Measurements from ENCODE around the gene RGS6. TPM values are rescaled to one million over a fixed set of nuclear protein-coding genes. Genes with fewer than 3 reads are reported as not detected.
A peak's percentile ranks its signal among the peaks of the same experiment; 100 is the strongest.
"Not testable (repeated sequence)": the region's sequence is repeated elsewhere in the genome, so short reads cannot be mapped to it uniquely, and the experiment has no call there.

The RGS6 gene
- total RNA-seq, 2 donors from 2014 or later, result 1.4 to 4.7 TPM

DNA sequence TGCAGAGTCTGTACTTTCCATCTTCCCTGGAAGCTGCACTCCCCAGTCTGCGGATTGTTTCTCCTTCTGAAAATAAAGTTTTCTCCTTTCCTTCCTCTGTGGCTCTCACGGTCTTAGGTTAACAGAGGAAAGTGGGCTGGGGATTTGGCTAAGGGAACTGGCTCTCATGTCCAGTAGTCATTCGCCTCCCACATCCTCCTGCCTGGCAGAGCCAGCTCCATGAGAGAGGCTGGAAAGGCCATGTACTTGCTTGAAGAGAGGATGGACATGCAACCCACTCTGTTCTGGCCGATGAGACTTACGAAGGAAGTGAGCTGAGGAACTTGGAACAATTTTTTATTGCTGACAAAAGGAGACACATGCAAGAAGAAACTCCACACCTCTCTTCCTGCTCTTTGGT is 18.9 kb upstream of the RGS6 start:
- H3K36me3 ChIP-seq, result no peaks in the 10 kb centered on the region
- no peak overlapping the region for H3K4me3 ChIP-seq
- H3K4me1 ChIP-seq (ENCODE audit: control insufficient read depth in 1 of 2, low read depth in 2 of 2), result no peaks in the 10 kb centered on the region
- no peak for DNase-seq (ENCODE audit: low spot score)
- H3K9me3 ChIP-seq, result no peaks in the 10 kb centered on the region
- H3K27me3 ChIP-seq (replicated peaks; ENCODE audit: insufficient read depth), result no peaks in the 10 kb centered on the region
- no peak for ATAC-seq (ENCODE audit: insufficient number of reproducible peaks, low FRiP score, low read depth)
- H3K27ac ChIP-seq, result no peak overlapping the region
- TF ChIP-seq, protein P1, sequence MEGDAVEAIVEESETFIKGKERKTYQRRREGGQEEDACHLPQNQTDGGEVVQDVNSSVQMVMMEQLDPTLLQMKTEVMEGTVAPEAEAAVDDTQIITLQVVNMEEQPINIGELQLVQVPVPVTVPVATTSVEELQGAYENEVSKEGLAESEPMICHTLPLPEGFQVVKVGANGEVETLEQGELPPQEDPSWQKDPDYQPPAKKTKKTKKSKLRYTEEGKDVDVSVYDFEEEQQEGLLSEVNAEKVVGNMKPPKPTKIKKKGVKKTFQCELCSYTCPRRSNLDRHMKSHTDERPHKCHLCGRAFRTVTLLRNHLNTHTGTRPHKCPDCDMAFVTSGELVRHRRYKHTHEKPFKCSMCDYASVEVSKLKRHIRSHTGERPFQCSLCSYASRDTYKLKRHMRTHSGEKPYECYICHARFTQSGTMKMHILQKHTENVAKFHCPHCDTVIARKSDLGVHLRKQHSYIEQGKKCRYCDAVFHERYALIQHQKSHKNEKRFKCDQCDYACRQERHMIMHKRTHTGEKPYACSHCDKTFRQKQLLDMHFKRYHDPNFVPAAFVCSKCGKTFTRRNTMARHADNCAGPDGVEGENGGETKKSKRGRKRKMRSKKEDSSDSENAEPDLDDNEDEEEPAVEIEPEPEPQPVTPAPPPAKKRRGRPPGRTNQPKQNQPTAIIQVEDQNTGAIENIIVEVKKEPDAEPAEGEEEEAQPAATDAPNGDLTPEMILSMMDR (IDR thresholded peaks at IDR 0.05), result no peak

DNA sequence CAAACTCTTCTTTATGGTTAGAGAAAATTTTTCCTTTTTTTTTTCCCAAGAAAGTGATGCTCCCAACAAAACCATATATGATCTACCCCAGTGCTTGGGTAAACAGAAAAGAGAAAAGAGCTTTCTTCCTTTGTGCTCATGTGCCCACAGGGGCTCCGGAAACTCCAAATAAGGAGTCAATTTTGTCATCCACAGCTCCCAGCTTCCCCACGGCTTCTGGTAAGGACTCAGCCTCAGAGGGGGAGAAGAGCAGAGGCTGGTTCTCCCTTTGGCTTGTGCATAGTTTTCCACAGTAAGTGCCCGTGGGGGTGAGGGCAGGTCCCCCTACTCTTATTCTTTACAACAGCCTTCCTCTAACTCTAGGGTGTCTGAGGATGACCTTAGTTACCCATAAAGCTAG is 13.3 kb upstream of the RGS6 start:
- DNase-seq (ENCODE audit: low spot score) (no peak), ATAC-seq (ENCODE audit: insufficient number of reproducible peaks, low FRiP score, low read depth) (no peak)
- TF ChIP-seq, protein P1 (IDR thresholded peaks at IDR 0.05), result no peak
- H3K36me3 ChIP-seq, result no peaks in the 10 kb centered on the region
- no peaks in the 10 kb centered on the region for H3K9me3 ChIP-seq
- H3K27ac ChIP-seq, result no peak overlapping the region
- H3K27me3 ChIP-seq (replicated peaks; ENCODE audit: insufficient read depth), result no peaks in the 10 kb centered on the region
- H3K4me3 ChIP-seq, result no peak overlapping the region
- no peaks in the 10 kb centered on the region for H3K4me1 ChIP-seq (ENCODE audit: control insufficient read depth in 1 of 2, low read depth in 2 of 2)

DNA sequence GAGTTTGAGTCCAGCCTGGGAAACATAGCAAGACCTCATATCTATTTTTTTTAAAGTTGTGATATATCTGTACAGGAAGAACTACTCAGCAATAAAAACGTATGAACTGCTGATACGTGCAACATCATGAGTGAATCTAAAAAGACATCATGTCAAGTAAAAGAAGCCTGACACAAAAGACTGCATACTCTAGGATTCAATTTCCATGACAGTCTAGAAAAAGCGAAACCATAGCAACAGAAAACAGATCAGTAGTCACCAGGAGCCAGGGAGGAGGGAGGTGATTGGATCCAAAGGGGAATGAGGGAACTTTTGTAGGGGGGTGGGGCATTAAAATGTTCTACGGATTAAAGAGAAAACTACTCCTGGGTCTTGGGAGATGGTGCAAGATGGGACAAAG is 8.7 kb upstream of the RGS6 start:
- no peak for ATAC-seq (ENCODE audit: insufficient number of reproducible peaks, low FRiP score, low read depth)
- no peaks in the 10 kb centered on the region for H3K9me3 ChIP-seq
- TF ChIP-seq, protein P1 (IDR thresholded peaks at IDR 0.05), result no peak
- no peak for DNase-seq (ENCODE audit: low spot score)
- H3K27ac ChIP-seq, result no peak overlapping the region
- no peaks in the 10 kb centered on the region for H3K4me1 ChIP-seq (ENCODE audit: control insufficient read depth in 1 of 2, low read depth in 2 of 2)
- H3K36me3 ChIP-seq, result no peaks in the 10 kb centered on the region
- no peaks in the 10 kb centered on the region for H3K27me3 ChIP-seq (replicated peaks; ENCODE audit: insufficient read depth)
- no peak overlapping the region for H3K4me3 ChIP-seq

DNA sequence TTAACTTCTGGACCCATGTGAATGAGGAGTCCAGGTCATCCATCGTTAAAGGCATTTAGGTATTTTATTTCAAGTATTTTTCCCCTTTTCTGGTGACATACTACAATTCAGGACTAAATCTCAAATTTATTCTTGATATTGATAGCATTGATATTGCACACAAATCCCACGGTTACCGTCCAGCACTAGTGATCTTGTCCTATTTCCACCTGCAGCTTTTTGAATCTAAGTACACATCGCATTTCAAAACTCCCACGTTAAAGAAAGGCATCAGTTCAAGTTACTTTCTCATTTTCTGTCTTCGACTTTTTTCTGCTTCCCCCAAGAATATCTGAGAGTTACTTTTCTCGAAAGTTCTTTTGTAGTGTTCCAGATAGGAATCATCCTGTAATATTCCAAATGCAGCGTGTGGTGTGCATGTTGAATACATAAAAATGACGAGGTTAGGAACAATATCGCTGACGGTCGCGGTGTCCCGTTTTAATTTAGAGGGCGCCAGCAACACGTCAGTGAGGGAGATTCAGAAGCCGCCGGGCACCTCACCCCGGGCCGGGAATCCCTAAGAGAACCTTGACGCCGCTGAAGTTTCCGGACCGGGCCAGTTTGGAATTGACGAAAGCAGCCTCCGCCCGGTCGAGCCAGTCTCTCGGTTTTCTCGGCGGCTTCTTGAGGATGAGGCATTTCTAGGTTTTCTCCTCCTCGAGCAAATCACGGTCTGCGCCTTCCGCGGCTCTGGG is 569 bp upstream of the RGS6 start:
- ATAC-seq (ENCODE audit: insufficient number of reproducible peaks, low FRiP score, low read depth) (no peak), DNase-seq (ENCODE audit: low spot score) (no peak)
- Histone ChIP-seq H3K4me3 (no peak overlapping the region), H3K4me1 (ENCODE audit: control insufficient read depth in 1 of 2, low read depth in 2 of 2) (peaks cover 0 to 9% of the 10 kb centered on the region in 2 donors), H3K36me3 (no peaks in the 10 kb centered on the region), H3K27ac (no peak overlapping the region), H3K9me3 (no peaks in the 10 kb centered on the region), H3K27me3 (replicated peaks; ENCODE audit: insufficient read depth) (no peaks in the 10 kb centered on the region)
- TF ChIP-seq, protein P1 (IDR thresholded peaks at IDR 0.05), result no peak

DNA sequence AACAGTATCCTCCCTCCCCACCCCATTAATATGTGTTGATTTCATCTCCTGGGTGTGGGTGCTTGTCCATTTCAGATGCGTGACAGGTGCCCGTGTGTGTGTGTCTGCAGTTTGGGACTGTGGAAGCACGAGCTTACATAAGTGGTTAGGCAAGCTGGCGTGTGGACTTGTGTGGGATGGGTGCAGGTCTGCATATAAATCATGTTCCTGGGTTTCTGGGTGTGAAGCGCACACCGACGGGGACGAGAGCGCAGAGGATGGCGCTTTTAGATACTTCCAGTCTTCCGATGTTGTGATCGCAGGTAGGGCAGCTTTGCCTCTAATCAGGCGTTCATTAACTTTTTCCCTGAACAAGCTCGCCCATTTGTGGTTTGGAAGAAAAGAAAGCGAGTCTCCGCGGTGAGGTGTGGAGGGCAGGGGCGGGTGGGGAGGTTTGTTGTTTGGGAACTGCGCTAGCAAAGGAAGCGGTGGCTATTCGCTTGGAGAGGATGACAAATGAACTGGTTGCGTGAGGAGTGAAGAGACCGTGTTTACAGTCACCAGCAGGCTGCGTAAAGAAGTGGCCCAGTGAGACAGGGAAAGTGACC is 865 bp downstream of the RGS6 start:
- no peak for ATAC-seq (ENCODE audit: insufficient number of reproducible peaks, low FRiP score, low read depth)
- no peaks in the 10 kb centered on the region for H3K27me3 ChIP-seq (replicated peaks; ENCODE audit: insufficient read depth)
- H3K9me3 ChIP-seq, result no peaks in the 10 kb centered on the region
- TF ChIP-seq, protein P1 (IDR thresholded peaks at IDR 0.05), result no peak
- H3K36me3 ChIP-seq, result no peaks in the 10 kb centered on the region
- no peak overlapping the region for H3K27ac ChIP-seq
- DNase-seq (ENCODE audit: low spot score), result no peak
- peak overlapping the region; percentile 40 for H3K4me3 ChIP-seq
- peaks cover 0 to 9% of the 10 kb centered on the region in 2 donors for H3K4me1 ChIP-seq (ENCODE audit: control insufficient read depth in 1 of 2, low read depth in 2 of 2)

DNA sequence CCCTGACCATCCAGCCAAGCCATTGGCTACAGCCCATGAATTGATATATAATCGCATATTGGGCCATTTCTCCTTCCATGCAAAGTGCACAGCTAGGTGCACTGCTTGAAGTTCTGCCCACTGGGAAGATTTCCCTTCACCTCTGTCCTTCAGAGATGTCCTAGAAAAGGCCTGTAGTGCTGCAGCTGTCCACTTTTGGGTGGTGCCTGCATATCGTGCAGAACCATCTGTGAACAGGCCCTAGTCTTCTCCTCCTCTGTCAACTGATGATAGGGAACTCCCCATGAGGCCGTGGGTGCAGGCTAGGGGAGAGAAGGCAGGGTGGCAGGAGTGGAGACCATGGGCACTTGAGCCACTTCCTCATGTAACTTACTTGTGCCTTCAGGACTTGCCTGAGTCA is 6.0 kb downstream of the RGS6 start:
- H3K36me3 ChIP-seq; H3K4me3 ChIP-seq; H3K27me3 ChIP-seq (replicated peaks; ENCODE audit: insufficient read depth); H3K4me1 ChIP-seq (ENCODE audit: control insufficient read depth in 1 of 2, low read depth in 2 of 2); H3K27ac ChIP-seq; ATAC-seq (ENCODE audit: insufficient number of reproducible peaks, low FRiP score, low read depth); DNase-seq (ENCODE audit: low spot score); H3K9me3 ChIP-seq: not testable (repeated sequence)

DNA sequence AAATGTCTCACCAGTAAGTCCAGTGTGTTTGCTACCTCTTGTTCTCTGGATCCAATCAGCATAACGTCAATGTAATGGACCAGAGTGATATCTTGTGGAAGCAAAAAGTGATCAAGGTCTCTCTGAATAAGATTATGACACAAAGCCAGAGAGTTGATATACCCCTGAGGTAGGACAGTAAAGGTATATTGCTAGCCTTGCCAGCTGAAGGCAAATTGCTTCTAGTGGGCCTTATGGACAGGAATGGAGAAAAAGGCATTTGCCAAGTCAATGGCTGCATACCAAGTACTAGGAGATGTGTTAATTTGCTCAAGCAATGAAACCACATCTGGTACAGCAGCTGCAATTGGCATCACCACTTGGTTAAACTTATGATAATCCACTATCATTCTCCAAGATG is 7.1 kb downstream of the RGS6 start:
- H3K4me3 ChIP-seq, result not testable (repeated sequence)

DNA sequence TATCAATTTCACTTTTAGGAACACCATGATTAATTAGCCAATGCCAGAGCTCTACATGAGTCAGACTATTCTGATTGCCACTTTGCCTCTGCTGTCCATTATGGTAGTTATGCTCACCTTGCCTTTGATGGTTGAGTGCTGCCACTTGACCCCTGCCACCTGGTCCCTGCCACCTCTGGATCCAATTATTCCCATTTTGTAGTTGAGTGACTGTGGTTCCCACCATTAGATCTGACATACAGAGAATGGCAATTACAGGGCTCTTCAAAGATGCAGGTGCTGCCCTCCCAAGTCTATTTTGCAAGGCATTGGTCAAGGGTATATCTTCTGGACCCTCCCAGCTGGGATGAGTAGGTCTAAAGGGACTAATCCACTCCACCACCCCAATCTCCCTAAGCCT is 8.3 kb downstream of the RGS6 start:
- H3K27me3 ChIP-seq (replicated peaks; ENCODE audit: insufficient read depth); ATAC-seq (ENCODE audit: insufficient number of reproducible peaks, low FRiP score, low read depth); H3K4me3 ChIP-seq; H3K27ac ChIP-seq; H3K4me1 ChIP-seq (ENCODE audit: control insufficient read depth in 1 of 2, low read depth in 2 of 2); H3K9me3 ChIP-seq; H3K36me3 ChIP-seq; DNase-seq (ENCODE audit: low spot score): not testable (repeated sequence)

More for the DNA sequence above, 7.1 kb downstream of the RGS6 start:
- H3K36me3 ChIP-seq; DNase-seq (ENCODE audit: low spot score); ATAC-seq (ENCODE audit: insufficient number of reproducible peaks, low FRiP score, low read depth); H3K4me1 ChIP-seq (ENCODE audit: control insufficient read depth in 1 of 2, low read depth in 2 of 2); H3K9me3 ChIP-seq; H3K27me3 ChIP-seq (replicated peaks; ENCODE audit: insufficient read depth); H3K27ac ChIP-seq: not testable (repeated sequence)
